HepG2 (cell line): ENCODE measurements around the gene ASIC3. TPM values are rescaled to one million over a fixed set of nuclear protein-coding genes. Genes with fewer than 3 reads are reported as not detected.
A peak's percentile ranks its signal among the peaks of the same experiment; 100 is the strongest.

Experiments used
- AGO2 ChIP-seq: fragments of 200-400 bp; formaldehyde crosslinking; optimal IDR thresholded peaks from 2 replicates; pipeline ENCODE3; 2017; ENCODE audit warnings: mild to moderate bottlenecking, low read depth, low read length, moderate library complexity
- ARNT2 ChIP-seq: sonication (generic); formaldehyde crosslinking; IDR thresholded peaks from 2 replicates; pipeline ENCODE4 v1.8.0; 2022; ENCODE audit warnings: mild to moderate bottlenecking, low read depth, missing genetic modification reagents, moderate library complexity
- CHD2 ChIP-seq: IDR thresholded peaks from 2 replicates; pipeline ENCODE4 v1.6.1; 2011; ENCODE audit warnings: low read depth, low read length, improper control_type of control experiment
- HMGA1 ChIP-seq: sonication (generic); formaldehyde crosslinking; conservative IDR thresholded peaks from 2 replicates; pipeline ENCODE4 v1.4.0; 2020; ENCODE audit warnings: missing genetic modification reagents
- KDM1A ChIP-seq: IDR thresholded peaks from 2 replicates; pipeline ENCODE4 v1.6.1; 2016; ENCODE audit warnings: missing compliant biosample characterization
- KDM5A ChIP-seq: fragments of 200-600 bp; sonication (generic); IDR thresholded peaks from 2 replicates; pipeline ENCODE4 v1.7.0; 2018; ENCODE audit warnings: antibody characterized with exemption, mild to moderate bottlenecking, low read length, borderline replicate concordance
- NCOA5 ChIP-seq: sonication (generic); formaldehyde crosslinking; IDR thresholded peaks from 2 replicates; pipeline ENCODE4 v1.4.0; 2020; ENCODE audit warnings: missing genetic modification reagents
- SMC3 ChIP-seq: IDR thresholded peaks from 2 replicates; pipeline ENCODE4 v1.6.1; 2011; ENCODE audit warnings: low read length, improper control_type of control experiment
- SNAI1 ChIP-seq: sonication (generic); formaldehyde crosslinking; IDR thresholded peaks from 2 replicates; pipeline ENCODE4 v1.5.0; 2020; ENCODE audit warnings: mild to moderate bottlenecking, missing genetic modification reagents, borderline replicate concordance
- SP4 ChIP-seq: sonication (generic); formaldehyde crosslinking; IDR thresholded peaks from 2 replicates; pipeline ENCODE4 v1.8.1; 2023; ENCODE audit warnings: mild to moderate bottlenecking, missing genetic modification reagents
- SRY ChIP-seq: sonication (generic); formaldehyde crosslinking; IDR thresholded peaks from 2 replicates; pipeline ENCODE4 v1.8.0; 2022; ENCODE audit warnings: mild to moderate bottlenecking, missing genetic modification reagents
- SSRP1 ChIP-seq: IDR thresholded peaks from 2 replicates; pipeline ENCODE4 v1.6.1; 2016; ENCODE audit warnings: control low read depth
- TBL1XR1 ChIP-seq: fragments of 150-350 bp; IDR thresholded peaks from 2 replicates; pipeline ENCODE4 v1.6.1; 2014; ENCODE audit warnings: borderline replicate concordance, low read length; ENCODE audit not compliant: partially characterized antibody
- TCF12 ChIP-seq, 2 experiments: fragments of 450-650 bp in 1 of 2; sonication (generic) in 1 of 2; formaldehyde crosslinking in 1 of 2; IDR thresholded peaks; 2 replicates each; pipeline versions ENCODE4 v1.6.1 to v1.8.0; 2017 to 2022; ENCODE audit warnings: antibody characterized with exemption in 1 of 2, mild to moderate bottlenecking in 1 of 2, missing genetic modification reagents in 1 of 2, moderate library complexity in 1 of 2
- XBP1 ChIP-seq: sonication (generic); formaldehyde crosslinking; IDR thresholded peaks from 2 replicates; pipeline ENCODE4 v1.5.0; 2020; ENCODE audit warnings: missing genetic modification reagents
- ZFP62 ChIP-seq: sonication (generic); formaldehyde crosslinking; IDR thresholded peaks from 2 replicates; pipeline ENCODE4 v1.4.0; 2020; ENCODE audit warnings: missing genetic modification reagents
- ZNF644 ChIP-seq: IDR thresholded peaks from 2 replicates; pipeline ENCODE4 v1.6.1; 2016; ENCODE audit warnings: low read depth
- ZNF75D ChIP-seq: sonication (generic); formaldehyde crosslinking; IDR thresholded peaks from 2 replicates; pipeline ENCODE4 v1.8.1; 2023; ENCODE audit warnings: missing genetic modification reagents, mild to moderate bottlenecking, borderline replicate concordance
- ZSCAN22 ChIP-seq: sonication (generic); formaldehyde crosslinking; IDR thresholded peaks from 2 replicates; pipeline ENCODE4 v1.4.0; 2020; ENCODE audit warnings: mild to moderate bottlenecking, missing genetic modification reagents
- polyA plus RNA-seq, 8 experiments: library from polyadenylated mRNA; depleted of rRNA in 3 of 8; stranded (reverse) in 7 of 8; unstranded in 1 of 8; fragments of >200 nt; fragmentation: Illumina TruSeq in 4 of 8; extraction: Trizol in 4 of 8; gene quantifications; 2 replicates each; pipeline versions ENCODE4 v1.2.1 to v1.2.3, GENCODE V29; 2011 to 2016; ENCODE audit warnings: low read depth in 4 of 8, missing spikeins in 1 of 8, mixed read lengths in 1 of 8; ENCODE audit not compliant: insufficient read depth in 1 of 8
- total RNA-seq, 5 experiments: library from RNA; depleted of rRNA; stranded (reverse); fragments of >200 nt; fragmentation: Illumina TruSeq; extraction: Trizol; gene quantifications; 2 replicates each; pipeline ENCODE4 v1.2.3, GENCODE V29; 2016; ENCODE audit warnings: low read depth in 1 of 5
- TF ChIP-seq, protein P1 (sequence below): sonication (generic); formaldehyde crosslinking; IDR thresholded peaks from 2 replicates; pipeline ENCODE4 v1.4.0; 2020; ENCODE audit warnings: missing genetic modification reagents
- TF ChIP-seq, protein P2 (sequence below): sonication (generic); formaldehyde crosslinking; IDR thresholded peaks from 2 replicates; pipeline ENCODE4 v1.4.0; 2020; ENCODE audit warnings: mild to moderate bottlenecking, missing genetic modification reagents
- TF ChIP-seq, protein P3 (sequence below): sonication (generic); formaldehyde crosslinking; IDR thresholded peaks from 2 replicates; pipeline ENCODE4 v1.5.1; 2020; ENCODE audit warnings: missing genetic modification reagents, mild to moderate bottlenecking, borderline replicate concordance
- TF ChIP-seq, protein P4 (sequence below): sonication (generic); formaldehyde crosslinking; IDR thresholded peaks from 2 replicates; pipeline ENCODE4 v1.5.0; 2020; ENCODE audit warnings: mild to moderate bottlenecking, missing genetic modification reagents

ASIC3 gene
- total and polyA plus RNA-seq, 2 of the 13 experiments (the other 11 are each of a cell fraction or from before 2014, with no cell fraction given), result 0.51 TPM; not detected in 1

DNA sequence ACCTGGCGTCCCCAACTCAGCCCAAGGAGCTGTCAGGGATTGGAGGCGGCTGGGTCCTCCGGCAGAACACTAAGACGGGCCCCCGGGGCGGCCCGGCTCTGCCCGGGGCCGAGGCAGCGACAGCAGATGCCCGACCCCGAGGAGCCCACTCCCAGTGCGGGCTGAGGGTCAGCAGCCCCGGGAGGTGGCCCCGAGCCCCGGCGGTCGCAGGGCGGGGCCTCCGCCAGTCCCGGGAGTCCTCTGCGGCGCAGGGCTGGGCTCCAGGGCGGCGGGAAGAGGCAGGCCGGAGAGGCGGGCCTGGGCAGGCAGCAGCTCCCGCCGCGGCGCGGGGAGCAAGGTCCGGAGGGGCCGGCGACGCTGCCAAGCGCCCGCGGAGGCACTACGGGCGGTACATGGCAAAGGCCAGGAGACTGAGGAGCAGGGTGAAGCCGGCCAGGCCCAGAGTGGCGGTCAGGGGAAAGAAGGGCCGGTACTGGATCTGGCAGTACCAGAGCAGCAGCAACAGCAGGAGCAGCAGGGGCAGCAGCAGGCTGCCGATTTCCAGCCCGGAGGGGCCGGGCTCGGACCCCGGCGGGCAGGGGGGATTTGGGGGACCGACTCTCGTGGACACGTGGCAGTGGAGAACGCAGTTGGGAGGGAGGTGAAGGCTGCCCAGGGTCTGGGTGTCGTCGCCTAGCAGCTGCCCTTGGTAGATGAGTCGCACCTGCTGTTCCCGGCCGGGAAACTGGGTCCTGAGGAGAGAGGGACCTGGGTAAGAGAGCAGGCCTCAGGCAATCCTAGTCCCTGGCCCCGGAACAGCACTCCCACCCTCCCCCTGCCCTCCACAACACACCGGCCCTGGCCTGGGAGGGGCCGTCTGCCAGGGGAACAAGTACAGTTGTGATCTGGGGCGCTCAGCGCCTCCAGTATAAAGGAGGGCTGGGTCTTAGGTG, 33.1 kb downstream of the ASIC3 start (continued):
- TF ChIP-seq XBP1 (CRISPR knock-in tag) (no peak; the same call in 1 of the 2 replicates), KDM1A (CRISPR knock-in tag) (no peak), TCF12 (IDR thresholded peaks at IDR 0.05) (no peak), TCF12 (CRISPR knock-in tag; IDR thresholded peaks at IDR 0.05) (no peak), NCOA5 (no peak), SMC3 (no peak), ARNT2 (CRISPR knock-in tag) (no peak; the same call in 1 of the 2 replicates), SRY (no peak), ZSCAN22 (CRISPR knock-in tag) (no peak), HMGA1 (no peak), SSRP1 (CRISPR knock-in tag) (no peak), ZNF75D (CRISPR knock-in tag) (no peak), ZNF644 (CRISPR knock-in tag) (no peak), TBL1XR1 (no peak), ZFP62 (no peak), KDM5A (0 out of 2 replicates have a peak, but pooled peaks have one; percentile 36), SNAI1 (CRISPR knock-in tag) (no peak), SP4 (CRISPR knock-in tag) (no peak), AGO2 (peak; percentile 84), CHD2 (no peak)
- TF ChIP-seq, protein P1, sequence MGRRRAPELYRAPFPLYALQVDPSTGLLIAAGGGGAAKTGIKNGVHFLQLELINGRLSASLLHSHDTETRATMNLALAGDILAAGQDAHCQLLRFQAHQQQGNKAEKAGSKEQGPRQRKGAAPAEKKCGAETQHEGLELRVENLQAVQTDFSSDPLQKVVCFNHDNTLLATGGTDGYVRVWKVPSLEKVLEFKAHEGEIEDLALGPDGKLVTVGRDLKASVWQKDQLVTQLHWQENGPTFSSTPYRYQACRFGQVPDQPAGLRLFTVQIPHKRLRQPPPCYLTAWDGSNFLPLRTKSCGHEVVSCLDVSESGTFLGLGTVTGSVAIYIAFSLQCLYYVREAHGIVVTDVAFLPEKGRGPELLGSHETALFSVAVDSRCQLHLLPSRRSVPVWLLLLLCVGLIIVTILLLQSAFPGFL (CRISPR knock-in tag), result no peak
- TF ChIP-seq, protein P2, sequence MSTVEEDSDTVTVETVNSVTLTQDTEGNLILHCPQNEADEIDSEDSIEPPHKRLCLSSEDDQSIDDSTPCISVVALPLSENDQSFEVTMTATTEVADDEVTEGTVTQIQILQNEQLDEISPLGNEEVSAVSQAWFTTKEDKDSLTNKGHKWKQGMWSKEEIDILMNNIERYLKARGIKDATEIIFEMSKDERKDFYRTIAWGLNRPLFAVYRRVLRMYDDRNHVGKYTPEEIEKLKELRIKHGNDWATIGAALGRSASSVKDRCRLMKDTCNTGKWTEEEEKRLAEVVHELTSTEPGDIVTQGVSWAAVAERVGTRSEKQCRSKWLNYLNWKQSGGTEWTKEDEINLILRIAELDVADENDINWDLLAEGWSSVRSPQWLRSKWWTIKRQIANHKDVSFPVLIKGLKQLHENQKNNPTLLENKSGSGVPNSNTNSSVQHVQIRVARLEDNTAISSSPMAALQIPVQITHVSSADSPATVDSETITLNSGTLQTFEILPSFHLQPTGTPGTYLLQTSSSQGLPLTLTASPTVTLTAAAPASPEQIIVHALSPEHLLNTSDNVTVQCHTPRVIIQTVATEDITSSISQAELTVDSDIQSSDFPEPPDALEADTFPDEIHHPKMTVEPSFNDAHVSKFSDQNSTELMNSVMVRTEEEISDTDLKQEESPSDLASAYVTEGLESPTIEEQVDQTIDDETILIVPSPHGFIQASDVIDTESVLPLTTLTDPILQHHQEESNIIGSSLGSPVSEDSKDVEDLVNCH, result no peak
- TF ChIP-seq, protein P3, sequence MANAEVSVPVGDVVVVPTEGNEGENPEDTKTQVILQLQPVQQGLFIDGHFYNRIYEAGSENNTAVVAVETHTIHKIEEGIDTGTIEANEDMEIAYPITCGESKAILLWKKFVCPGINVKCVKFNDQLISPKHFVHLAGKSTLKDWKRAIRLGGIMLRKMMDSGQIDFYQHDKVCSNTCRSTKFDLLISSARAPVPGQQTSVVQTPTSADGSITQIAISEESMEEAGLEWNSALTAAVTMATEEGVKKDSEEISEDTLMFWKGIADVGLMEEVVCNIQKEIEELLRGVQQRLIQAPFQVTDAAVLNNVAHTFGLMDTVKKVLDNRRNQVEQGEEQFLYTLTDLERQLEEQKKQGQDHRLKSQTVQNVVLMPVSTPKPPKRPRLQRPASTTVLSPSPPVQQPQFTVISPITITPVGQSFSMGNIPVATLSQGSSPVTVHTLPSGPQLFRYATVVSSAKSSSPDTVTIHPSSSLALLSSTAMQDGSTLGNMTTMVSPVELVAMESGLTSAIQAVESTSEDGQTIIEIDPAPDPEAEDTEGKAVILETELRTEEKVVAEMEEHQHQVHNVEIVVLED (CRISPR knock-in tag), result 0 out of 2 replicates have a peak, but pooled peaks have one; percentile 18
- TF ChIP-seq, protein P4, sequence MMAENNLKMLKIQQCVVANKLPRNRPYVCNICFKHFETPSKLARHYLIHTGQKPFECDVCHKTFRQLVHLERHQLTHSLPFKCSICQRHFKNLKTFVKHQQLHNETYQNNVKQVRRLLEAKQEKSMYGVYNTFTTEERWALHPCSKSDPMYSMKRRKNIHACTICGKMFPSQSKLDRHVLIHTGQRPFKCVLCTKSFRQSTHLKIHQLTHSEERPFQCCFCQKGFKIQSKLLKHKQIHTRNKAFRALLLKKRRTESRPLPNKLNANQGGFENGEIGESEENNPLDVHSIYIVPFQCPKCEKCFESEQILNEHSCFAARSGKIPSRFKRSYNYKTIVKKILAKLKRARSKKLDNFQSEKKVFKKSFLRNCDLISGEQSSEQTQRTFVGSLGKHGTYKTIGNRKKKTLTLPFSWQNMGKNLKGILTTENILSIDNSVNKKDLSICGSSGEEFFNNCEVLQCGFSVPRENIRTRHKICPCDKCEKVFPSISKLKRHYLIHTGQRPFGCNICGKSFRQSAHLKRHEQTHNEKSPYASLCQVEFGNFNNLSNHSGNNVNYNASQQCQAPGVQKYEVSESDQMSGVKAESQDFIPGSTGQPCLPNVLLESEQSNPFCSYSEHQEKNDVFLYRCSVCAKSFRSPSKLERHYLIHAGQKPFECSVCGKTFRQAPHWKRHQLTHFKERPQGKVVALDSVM (CRISPR knock-in tag), result no peak
